ENCODE measurements around the gene YAP1.

- TF ChIP-seq CTCF (IDR thresholded peaks at IDR 0.05): no peak
- no peak for TF ChIP-seq EP300 (IDR thresholded peaks at IDR 0.05)
- no peak for TF ChIP-seq POLR2AphosphoS5 (IDR thresholded peaks at IDR 0.05)
- no peak for TF ChIP-seq POLR2A (IDR thresholded peaks at IDR 0.05)
These were observed 56.2 kb downstream of the YAP1 start for GRCh38 chr11:102166175-102167064.

Measured in suprapubic skin (tissue), 4 donors.